ENCODE measurements around the gene MAGI2.

GRCh38 chr7:79175374-79175773 lies 278.1 kb downstream of the MAGI2 start:
- TF ChIP-seq, protein P1, sequence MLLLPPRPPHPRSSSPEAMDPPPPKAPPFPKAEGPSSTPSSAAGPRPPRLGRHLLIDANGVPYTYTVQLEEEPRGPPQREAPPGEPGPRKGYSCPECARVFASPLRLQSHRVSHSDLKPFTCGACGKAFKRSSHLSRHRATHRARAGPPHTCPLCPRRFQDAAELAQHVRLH (CRISPR knock-in tag; IDR thresholded peaks at IDR 0.05; ENCODE audit: borderline replicate concordance, low read depth) = no peak
- TF ChIP-seq ZNF878 (CRISPR knock-in tag; IDR thresholded peaks at IDR 0.05) = no peak
- TF ChIP-seq FOXM1 (CRISPR knock-in tag; IDR thresholded peaks at IDR 0.05) = no peak
- no peak for TF ChIP-seq POLR2A (IDR thresholded peaks at IDR 0.05; ENCODE audit: insufficient read depth in 1 of 2, low read depth in 2 of 2, low read length in 2 of 2)
- no peak for TF ChIP-seq EZH2 (conservative IDR thresholded peaks at IDR 0.05; ENCODE audit: low read depth, low read length)
